ENCODE results near the gene SMO. TPM values are rescaled to one million over a fixed set of nuclear protein-coding genes. Genes with fewer than 3 reads are reported as not detected.

The SMO gene
- total RNA-seq, 1 experiment from 2014 or later = 35.5 TPM

DNA sequence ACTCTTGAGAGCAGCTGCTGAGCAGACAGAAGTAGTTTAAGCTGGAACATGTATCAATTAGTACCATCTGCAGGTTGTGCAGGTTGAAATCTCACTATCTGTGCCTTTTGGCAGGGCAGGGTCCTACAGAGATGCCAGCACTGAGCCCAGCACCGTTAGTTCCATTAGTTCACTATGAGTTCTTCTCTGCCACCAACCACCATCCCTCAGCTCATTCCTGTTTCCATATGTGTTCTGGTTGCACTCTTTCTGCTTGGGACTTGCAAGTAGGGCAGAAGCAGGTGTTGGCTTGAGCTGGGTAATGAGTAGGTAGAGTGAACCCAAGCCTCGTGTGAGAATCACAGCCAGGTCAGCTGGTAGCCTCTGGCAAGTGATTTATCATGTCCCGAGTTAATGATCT, 2.8 kb downstream of the SMO start:
- POLR2A ChIA-PET = no interaction called here
- peaks cover 24% of the 10 kb centered on the region for H3K4me1 ChIP-seq
- no peak overlapping the region for H3K4me3 ChIP-seq (ENCODE audit: low read depth, low read length)
- TF ChIP-seq, protein P1, sequence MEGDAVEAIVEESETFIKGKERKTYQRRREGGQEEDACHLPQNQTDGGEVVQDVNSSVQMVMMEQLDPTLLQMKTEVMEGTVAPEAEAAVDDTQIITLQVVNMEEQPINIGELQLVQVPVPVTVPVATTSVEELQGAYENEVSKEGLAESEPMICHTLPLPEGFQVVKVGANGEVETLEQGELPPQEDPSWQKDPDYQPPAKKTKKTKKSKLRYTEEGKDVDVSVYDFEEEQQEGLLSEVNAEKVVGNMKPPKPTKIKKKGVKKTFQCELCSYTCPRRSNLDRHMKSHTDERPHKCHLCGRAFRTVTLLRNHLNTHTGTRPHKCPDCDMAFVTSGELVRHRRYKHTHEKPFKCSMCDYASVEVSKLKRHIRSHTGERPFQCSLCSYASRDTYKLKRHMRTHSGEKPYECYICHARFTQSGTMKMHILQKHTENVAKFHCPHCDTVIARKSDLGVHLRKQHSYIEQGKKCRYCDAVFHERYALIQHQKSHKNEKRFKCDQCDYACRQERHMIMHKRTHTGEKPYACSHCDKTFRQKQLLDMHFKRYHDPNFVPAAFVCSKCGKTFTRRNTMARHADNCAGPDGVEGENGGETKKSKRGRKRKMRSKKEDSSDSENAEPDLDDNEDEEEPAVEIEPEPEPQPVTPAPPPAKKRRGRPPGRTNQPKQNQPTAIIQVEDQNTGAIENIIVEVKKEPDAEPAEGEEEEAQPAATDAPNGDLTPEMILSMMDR (IDR thresholded peaks at IDR 0.05; ENCODE audit: insufficient read depth in 1 of 2, low read depth in 1 of 2, low read length in 1 of 2, severe bottlenecking in 1 of 2, unreplicated experiment in 1 of 2) = no peak
- Mint-ChIP-seq H3K27ac (ENCODE audit: unreplicated experiment) (no peak overlapping the region), H3K27me3 (ENCODE audit: insufficient read depth, unreplicated experiment) (no peaks in the 10 kb centered on the region), H3K4me1 (ENCODE audit: low read depth, unreplicated experiment) (peaks cover 21% of the 10 kb centered on the region), H3K9me3 (ENCODE audit: unreplicated experiment) (no peaks in the 10 kb centered on the region), H3K4me3 (ENCODE audit: unreplicated experiment) (no peak overlapping the region), H3K36me3 (ENCODE audit: insufficient read depth, unreplicated experiment) (peaks cover 12% of the 10 kb centered on the region)
- no TSS peak for BruUV-seq (replicated peaks)
- H3K27me3 ChIP-seq (replicated peaks; ENCODE audit: control insufficient read depth, insufficient read depth, low read length) = no peaks in the 10 kb centered on the region
- H3K36me3 ChIP-seq (ENCODE audit: control insufficient read depth, insufficient read depth, low read length) = no peaks in the 10 kb centered on the region
- CTCF ChIA-PET = interaction anchor here (1.6 kb wide), 1 partner anchor 27 kb away, joined by 4 read pairs; no protein-coding TSS in a partner anchor
- intact Hi-C loops (cut with micrococcal nuclease; ENCODE audit: unreplicated experiment) = no loop called here
- DNase-seq = no peak
- H3K9me3 ChIP-seq = no peaks in the 10 kb centered on the region

DNA sequence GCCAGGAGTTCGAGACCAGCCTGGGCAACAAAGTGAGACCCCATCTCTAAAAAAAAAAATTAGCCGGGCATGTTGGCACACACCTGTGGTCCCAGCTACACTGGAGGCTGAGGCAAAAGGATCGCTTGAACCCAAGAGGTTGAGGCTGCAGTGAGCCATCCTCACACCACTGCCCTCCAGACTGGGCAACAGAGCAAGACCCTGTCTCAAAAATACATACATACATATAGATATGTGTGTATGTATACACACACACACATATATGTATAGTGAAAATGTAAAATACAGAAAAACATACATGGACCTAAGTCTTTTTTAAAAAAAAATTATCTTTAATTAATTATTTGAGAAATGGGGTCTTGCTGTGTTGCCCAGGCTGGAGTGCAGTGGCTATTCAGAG, 5.5 kb downstream of the SMO start:
- H3K4me3 ChIP-seq (ENCODE audit: low read depth, low read length) = no peak overlapping the region
- no peak overlapping the region for H3K27ac Mint-ChIP-seq (ENCODE audit: unreplicated experiment)
- H3K4me3 Mint-ChIP-seq (ENCODE audit: unreplicated experiment) = no peak overlapping the region
- H3K9me3 Mint-ChIP-seq (ENCODE audit: unreplicated experiment) = no peaks in the 10 kb centered on the region
- no peaks in the 10 kb centered on the region for H3K27me3 ChIP-seq (replicated peaks; ENCODE audit: control insufficient read depth, insufficient read depth, low read length)
- ChIA-PET POLR2A (no interaction called here), CTCF (no interaction called here)
- no peaks in the 10 kb centered on the region for H3K36me3 ChIP-seq (ENCODE audit: control insufficient read depth, insufficient read depth, low read length)
- peaks cover 8% of the 10 kb centered on the region for H3K4me1 Mint-ChIP-seq (ENCODE audit: low read depth, unreplicated experiment)
- peaks cover 10% of the 10 kb centered on the region; the same call in 1 of the 2 replicates for H3K4me1 ChIP-seq
- peaks cover 6% of the 10 kb centered on the region for H3K36me3 Mint-ChIP-seq (ENCODE audit: insufficient read depth, unreplicated experiment)
- no peak for DNase-seq
- TF ChIP-seq, protein P1 (IDR thresholded peaks at IDR 0.05; ENCODE audit: insufficient read depth in 1 of 2, low read depth in 1 of 2, low read length in 1 of 2, severe bottlenecking in 1 of 2, unreplicated experiment in 1 of 2) = no peak
- no TSS peak for BruUV-seq (replicated peaks)
- no peaks in the 10 kb centered on the region for H3K9me3 ChIP-seq
- no peaks in the 10 kb centered on the region for H3K27me3 Mint-ChIP-seq (ENCODE audit: insufficient read depth, unreplicated experiment)
- intact Hi-C loops (cut with micrococcal nuclease; ENCODE audit: unreplicated experiment) = no loop called here

DNA sequence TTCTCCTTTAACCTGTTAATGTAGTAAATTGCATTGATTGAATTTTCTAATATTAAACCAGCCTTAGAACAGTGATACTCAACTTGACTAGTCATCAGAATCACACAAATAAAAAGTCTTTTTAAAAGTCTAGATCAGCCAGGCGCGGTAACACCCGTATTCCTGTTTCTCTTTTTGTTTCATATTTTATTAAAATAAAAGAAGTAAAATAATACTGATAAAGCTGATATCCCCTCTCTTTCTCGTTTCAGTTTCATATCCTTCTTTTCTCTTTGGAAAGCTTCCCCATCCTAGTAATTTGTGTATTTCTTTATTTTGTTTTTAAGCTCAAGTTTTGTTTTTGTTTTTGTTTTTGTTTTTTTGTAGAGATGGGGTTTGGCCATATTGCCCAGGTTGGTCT, 9.3 kb downstream of the SMO start:
- Histone ChIP-seq H3K36me3 (ENCODE audit: control insufficient read depth, insufficient read depth, low read length) (no peaks in the 10 kb centered on the region), H3K4me1 (no peaks in the 10 kb centered on the region), H3K27me3 (replicated peaks; ENCODE audit: control insufficient read depth, insufficient read depth, low read length) (no peaks in the 10 kb centered on the region), H3K4me3 (ENCODE audit: low read depth, low read length) (no peak overlapping the region), H3K9me3 (no peaks in the 10 kb centered on the region)
- Mint-ChIP-seq H3K9me3 (ENCODE audit: unreplicated experiment) (no peaks in the 10 kb centered on the region), H3K4me1 (ENCODE audit: low read depth, unreplicated experiment) (no peaks in the 10 kb centered on the region), H3K27me3 (ENCODE audit: insufficient read depth, unreplicated experiment) (no peaks in the 10 kb centered on the region), H3K36me3 (ENCODE audit: insufficient read depth, unreplicated experiment) (peaks cover 12% of the 10 kb centered on the region), H3K27ac (ENCODE audit: unreplicated experiment) (no peak overlapping the region), H3K4me3 (ENCODE audit: unreplicated experiment) (no peak overlapping the region)
- ChIA-PET POLR2A (no interaction called here), CTCF (no interaction called here)
- intact Hi-C loops (cut with micrococcal nuclease; ENCODE audit: unreplicated experiment) = no loop called here
- no peak for DNase-seq
- TF ChIP-seq, protein P1 (IDR thresholded peaks at IDR 0.05; ENCODE audit: insufficient read depth in 1 of 2, low read depth in 1 of 2, low read length in 1 of 2, severe bottlenecking in 1 of 2, unreplicated experiment in 1 of 2) = no peak
- no TSS peak for BruUV-seq (replicated peaks)

Data from Caco-2 (cell line).